Left lobe of liver (tissue), 2 donors: ENCODE data around the gene PLXDC2. TPM values are rescaled to one million over a fixed set of nuclear protein-coding genes. Genes with fewer than 3 reads are reported as not detected.

Experiments
- ATAC-seq: fragments of 200-7000 bp; cut with Tn5 transposase; one replicate; pipeline ENCODE4 v1.9.1; 2020; ENCODE audit warnings: mild to moderate bottlenecking, moderate library complexity
- DNase-seq: peaks from one replicate; pipeline ENCODE4 v3.0.0-alpha.2; 2020; ENCODE audit warnings: low spot score
- total RNA-seq: library from RNA; stranded (reverse); gene quantifications from one replicate; pipeline ENCODE4 v1.2.1, GENCODE V29; 2021
- donor health status: DM: no; HTN: no; CAD: no; lungs with moderate emphysema.
- donor health status: DM: no; HTN: yes; CAD: no.

Gene PLXDC2
- total RNA-seq, 1 donor from 2014 or later, result 5.0 TPM

DNA sequence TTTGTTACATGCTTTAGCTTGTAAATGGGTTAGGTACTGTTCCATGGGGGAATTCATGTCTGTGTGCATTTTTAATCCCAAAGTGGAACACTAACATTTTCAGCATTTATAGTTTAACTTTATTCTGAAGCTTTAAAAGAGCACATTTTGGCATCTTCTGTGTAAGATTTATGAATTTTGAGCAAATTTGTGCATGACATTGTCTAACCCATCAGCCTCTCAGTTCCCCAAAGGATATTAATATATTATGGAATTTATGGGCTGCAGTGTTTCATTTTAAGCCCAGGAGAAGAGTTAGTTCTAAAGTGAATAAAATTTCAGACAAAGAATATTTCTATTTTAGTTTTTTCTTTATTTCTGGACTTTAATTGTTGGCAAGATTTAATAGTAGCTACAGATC is 421.4 kb downstream of the PLXDC2 start:
- ATAC-seq (no peak), DNase-seq (no peak)

DNA sequence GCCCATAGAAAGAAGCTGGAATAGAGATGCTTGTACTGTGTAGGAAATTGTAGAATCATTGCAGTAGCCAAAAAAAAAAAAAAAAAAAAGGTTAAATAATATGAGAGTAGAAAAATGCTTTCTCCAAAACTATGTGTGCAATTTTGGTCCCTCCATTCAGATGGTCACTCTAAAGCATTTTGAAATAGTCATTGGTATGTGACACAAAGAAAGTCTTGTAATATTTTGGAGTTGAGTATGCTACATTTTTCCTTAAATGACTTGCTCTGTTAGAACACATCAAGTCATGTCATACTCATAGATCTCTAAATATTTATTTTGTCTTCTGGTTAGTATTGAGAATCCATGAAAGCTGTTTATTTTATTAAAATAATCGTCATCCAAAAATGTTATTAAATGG is 424.4 kb downstream of the PLXDC2 start:
- DNase-seq, result no peak
- no peak for ATAC-seq

DNA sequence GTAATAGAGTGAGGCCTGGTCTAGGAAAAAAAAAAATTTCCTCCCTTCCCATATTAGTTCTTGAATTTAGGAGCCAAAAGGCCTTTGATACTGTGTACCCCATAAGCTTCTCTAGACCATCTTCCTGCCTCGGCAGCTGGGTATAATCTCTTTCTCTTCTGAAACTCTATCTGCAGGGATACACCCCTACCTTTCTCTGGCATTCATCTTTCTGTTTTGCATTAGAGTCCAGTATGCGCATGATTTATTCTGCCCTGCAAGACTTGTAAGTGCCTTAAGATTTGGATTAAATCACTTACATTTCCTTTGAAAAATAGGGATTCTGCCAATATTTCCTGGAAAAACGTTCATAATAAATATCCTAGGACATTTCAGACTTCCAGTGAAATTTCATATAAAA is 431.2 kb downstream of the PLXDC2 start:
- no peak for ATAC-seq

DNA sequence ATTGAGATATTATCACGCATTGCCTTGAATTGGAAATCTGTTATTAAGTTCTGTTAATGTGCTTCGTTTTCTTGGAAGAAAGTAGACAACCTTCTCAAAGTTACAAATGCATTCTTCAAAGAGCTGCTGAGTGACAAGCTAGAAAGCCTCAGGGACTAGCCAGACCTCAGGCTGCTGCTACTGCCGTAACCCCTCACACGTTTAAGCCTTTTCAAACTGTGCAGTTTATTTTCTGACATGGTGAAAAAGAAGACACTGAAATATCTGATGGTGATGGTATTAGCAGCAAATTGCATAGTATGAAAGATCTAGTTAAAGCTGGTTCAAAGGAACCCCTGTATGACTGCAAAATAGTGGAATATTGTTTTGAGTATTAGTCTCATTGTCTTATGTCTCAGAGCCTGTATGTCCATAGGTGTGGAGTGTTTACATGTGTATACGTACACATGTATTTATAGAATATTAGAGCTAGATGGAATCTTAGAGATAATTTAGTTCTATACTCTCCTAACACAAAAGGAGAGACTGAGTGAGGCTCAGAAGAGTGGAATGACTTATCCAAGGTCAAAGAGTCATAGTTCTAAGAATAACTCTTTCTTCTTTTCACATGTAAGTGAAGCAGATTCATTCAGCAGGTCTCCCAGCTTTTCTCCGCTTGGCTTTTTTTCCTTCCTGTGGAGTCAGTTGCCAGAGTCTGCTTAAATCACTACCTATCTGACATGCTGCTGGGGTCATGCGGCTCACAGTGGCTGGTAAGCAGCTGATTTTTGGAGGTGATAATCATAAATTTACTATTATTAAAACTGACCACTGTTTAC is 431.9 kb downstream of the PLXDC2 start:
- ATAC-seq (no peak), DNase-seq (no peak)

More for the DNA sequence above, 431.2 kb downstream of the PLXDC2 start:
- no peak for DNase-seq

DNA sequence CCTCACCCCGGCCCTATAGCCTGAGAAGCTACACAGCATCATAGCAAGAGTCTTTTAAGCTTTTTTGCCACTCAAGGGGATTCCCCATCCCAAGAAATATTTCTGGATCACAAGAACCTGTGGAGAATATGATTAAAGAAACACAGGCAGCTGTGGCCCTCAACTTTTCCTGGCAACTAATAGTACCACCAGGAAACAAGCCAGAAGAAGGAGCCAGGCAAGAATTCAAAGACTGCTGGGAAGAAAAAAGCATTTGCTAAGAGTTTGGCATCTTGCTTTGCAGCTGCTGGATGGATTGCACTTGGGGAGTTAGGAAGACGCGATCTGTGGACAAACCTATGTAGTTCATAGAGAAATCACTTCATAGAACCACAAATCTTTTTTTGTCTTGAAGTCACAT is 437.8 kb downstream of the PLXDC2 start:
- ATAC-seq (no peak), DNase-seq (no peak)

DNA sequence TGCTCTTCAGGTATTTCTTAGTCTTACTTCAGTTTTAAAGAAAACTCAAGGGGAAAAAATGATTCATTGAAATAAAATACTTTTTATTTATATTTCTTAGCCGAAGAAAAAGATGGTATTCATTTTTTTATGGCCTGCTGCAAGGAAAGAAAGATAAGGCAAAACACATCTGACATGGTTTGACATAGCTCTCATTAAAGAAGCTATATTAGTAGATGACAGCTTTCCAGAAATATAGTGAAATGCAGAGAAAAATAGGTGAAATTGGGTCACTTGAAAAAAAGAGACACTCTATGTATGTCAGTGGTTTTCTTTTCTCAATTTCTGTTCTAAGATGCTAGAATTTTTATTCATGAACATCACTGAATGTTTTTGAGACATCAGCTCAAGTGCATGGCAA is 438.3 kb downstream of the PLXDC2 start:
- ATAC-seq (no peak), DNase-seq (no peak)

DNA sequence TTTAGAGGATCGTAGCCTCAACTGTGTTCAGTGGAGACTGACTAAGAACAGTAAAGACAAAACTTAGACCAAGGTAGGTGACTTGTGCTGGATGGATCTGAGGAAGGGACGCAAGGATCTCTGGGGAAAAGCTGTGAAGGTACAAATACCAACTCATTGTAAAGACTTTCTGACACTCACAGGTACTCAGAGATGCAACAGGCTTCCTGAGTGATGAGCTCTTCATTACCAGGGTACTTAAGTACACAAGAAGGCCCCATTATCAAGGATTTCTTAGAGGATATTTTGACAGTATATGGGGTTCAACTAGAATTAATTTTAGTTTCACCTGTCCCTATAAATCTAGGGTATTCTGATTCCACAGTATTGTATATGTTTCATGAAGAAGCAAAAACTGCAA is 440.7 kb downstream of the PLXDC2 start:
- DNase-seq, result no peak

DNA sequence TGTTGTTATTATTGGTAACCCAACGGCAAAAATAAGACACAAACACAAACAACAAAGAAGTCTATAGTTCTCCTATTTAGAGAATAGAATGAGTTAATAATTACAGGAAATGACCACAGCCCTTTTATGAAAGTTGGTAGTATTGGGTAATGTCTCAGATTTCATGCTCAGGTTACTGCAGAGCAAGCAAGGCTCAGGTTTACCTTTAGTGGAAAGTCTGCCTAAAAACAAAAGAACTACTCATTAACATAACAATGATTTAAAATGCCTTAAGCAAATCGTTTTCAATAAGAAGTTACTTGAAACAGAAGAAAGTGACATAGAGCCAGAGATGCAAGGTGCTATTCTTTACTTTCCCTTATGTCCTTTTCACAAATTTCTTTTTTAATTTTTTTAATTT is 441.2 kb downstream of the PLXDC2 start:
- DNase-seq (no peak), ATAC-seq (no peak)

More for the DNA sequence above, 440.7 kb downstream of the PLXDC2 start:
- no peak for ATAC-seq

DNA sequence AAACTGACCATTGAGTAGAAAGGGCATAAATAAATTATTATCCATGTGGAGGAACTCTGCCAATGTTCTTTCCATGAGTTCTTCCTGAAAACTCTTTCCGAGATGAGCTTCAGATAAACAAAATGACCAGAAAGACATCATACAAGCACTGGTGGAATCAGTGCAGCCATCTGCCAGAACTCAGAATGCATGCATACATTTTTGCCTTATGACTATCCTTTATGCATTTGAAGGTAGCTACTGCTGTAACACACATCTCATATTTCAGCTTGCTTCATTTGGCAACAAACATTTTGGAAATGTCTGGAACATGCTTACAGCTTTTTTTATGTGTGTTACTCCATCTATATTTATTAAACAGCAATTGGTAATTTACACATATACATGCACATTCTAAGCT is 448.9 kb downstream of the PLXDC2 start:
- no peak for ATAC-seq
- DNase-seq, result no peak

DNA sequence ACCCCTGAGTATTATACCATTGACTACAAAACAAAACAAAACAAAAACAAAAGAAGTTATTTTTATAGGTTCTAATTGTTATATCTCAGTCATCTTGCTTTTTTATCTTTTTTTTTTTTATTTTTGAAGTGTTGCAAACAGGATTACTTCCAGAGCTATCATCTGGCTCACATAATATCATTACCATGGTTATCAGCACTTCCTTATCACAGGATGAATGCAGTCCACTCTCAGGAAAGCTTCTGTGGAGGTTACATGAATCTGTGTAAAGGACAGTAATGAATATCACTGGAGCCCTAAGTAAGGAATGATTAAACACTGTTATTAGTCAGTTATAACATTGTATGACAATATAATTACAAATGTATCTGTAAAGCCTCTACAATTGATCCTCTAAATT is 451.5 kb downstream of the PLXDC2 start:
- ATAC-seq (no peak), DNase-seq (no peak)

DNA sequence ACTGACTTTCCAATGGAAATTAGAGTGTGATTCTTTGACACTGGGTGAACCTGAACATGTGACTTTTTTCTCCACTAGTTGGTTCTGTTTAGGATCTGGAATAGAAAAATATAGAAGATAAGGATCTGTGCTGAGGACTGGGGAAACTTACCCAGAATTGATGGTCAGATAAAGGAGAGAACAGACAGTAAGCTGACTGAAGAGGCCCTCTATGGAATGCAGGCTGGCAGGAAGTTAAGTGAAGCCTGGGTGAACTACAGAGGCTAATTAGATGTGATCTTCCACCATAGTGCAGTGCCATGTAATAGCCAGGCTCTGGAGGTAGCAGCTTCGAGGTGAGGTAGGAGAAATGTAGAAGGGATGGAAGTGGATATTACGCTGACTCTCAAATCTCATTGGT is 455.3 kb downstream of the PLXDC2 start:
- no peak for ATAC-seq
- no peak for DNase-seq

DNA sequence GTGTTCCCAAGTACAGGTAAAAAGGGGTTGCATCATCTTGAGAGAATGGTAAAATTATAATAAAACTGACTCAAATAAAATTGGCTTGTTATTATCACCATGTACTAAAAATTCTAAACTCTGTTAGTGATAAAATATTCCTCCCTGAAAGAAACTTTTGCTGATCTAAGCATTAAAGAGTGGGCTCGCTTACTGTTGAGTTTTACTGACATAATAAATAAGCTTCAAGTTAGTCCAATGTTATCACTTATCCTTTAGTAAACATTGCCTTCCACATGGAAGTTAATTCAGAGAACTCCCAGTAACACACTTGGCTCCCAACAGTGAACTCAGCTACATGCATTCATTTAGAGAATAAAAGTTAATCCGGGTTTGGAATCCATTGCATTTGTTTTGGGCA is 456.4 kb downstream of the PLXDC2 start:
- DNase-seq, result no peak
- no peak for ATAC-seq

DNA sequence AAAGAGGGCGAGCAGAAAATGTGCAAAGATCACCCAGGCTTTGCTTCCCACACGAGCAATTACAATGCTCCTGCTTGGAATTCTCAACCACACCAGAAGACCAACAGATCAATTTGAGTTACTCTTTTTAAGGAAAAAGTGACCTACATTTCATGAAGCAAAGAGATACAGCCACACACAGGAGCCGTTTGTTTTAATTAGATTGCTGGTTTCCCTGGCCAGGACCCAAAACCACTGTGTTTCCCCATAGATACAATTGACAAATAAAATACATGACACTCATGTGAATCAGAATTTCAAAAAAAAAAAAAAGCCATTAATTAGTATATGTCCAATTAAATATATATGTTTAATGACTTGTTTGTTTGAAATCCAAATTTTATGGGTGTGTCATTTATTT is 458.3 kb downstream of the PLXDC2 start:
- no peak for ATAC-seq

DNA sequence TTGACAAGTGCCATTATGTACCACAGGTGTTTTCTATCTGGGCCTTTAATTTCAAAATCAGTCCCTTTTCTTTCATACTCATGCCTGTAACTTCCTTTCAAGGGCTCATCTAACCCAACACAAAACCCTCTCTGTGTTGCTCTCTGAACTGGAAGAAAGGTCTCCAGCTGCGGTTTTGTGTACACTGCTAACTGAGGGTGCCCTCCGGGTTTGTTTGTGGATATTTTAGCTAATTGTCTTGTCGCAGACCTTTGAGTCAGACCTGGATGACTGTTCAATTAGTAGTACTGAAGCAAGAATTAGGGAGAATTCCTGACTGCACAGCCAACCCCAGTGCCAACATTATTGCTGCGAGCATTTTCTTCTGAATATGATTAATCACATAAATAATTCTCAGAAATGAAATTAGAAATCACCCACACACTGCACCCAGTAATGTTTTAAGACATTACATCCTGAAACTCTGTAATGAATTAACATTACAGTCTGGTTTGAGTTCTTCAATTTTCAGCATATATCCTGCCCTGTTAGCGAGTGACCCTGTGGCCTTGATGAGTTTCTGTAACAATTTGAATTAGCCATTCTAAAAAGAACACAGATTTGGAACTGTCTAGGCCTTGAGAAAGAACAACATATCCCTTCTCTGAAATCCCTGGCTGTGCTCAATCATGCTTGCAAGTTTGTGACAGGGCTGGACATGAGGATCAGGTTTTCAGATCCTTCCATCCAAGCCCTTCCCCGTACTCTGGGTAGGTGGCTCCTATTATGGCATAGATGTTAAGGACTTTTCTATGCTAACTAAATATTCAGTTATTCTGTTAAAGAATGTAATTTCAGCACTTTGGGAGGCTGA is 460.1 kb downstream of the PLXDC2 start:
- DNase-seq (no peak), ATAC-seq (no peak)

More for the DNA sequence above, 458.3 kb downstream of the PLXDC2 start:
- no peak for DNase-seq

DNA sequence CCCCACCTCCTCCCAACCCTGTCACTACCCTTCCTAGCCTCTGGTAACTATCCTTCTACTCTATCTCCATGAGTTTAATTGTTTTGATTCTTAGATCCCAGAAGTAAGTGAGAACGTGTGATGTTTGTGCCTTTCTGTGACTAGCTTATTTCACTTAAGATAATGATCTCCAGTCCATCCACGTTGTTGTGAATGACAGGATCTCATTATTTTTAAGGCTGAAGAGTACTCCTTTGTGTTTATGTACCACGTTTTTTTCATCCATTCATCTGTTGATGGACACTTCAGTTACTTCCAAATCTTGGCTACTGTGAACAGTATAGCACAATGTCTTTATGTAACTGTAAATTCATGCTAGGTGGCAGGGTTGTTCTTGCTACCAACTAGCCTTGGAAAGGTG is 461.6 kb downstream of the PLXDC2 start:
- ATAC-seq, result no peak
- no peak for DNase-seq

DNA sequence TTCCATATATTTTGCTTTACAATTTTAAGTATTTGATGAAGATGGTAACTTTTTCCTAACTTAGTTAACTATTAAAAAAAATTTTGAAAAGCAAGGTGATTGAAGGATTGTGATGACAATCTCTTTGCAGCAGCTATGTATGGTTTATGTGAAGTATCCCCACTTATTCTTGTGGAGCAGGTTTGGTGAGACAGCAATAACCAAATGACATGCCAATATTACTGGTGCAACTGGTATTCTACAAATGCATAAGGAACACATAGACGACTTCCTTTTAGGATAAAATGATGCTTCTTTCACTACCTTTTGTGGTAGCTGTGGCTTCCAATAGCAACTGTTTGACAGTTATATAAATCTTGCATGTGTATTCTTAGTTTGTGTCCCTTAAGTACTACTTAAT is 465.3 kb downstream of the PLXDC2 start:
- no peak for DNase-seq
- ATAC-seq, result no peak

DNA sequence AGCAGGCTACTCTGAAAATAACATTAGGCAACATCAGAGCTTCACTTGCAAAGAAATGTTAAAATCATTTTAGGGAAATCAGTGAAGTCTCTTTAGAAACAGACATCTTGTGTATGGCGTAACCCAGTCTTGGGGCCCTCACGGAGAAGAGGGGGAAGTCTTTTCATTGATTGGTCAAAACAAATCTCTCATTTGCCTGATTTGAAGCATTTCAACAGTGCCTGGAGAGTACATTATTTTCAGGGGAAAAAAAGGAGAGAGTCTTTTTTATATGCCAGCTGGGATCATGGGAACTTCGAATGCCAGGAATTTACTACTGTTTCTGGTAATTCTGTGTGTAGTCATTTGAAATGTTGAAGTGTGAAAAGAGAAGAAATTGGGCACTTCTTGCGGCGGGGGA is 471.4 kb downstream of the PLXDC2 start:
- DNase-seq, result no peak
- no peak for ATAC-seq

DNA sequence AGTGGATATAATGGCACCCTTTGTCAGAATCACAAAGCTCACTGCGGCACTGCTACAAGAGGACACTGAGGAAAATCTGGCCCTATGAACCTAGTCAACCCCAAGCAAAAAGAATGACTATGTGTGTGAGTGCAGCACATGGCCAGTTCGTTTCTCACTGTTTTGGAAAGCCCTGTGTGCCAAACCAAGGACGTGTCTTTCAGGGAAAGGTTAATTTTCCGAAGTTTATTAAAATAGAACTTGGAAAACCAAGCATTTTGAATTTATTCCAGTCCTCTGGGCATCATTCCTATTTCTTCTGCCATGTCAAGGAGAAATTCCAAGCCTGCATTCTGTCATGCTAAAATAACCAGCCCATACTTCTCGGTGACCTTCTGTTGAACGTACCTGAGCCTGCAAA is 471.8 kb downstream of the PLXDC2 start:
- DNase-seq (no peak), ATAC-seq (no peak)

DNA sequence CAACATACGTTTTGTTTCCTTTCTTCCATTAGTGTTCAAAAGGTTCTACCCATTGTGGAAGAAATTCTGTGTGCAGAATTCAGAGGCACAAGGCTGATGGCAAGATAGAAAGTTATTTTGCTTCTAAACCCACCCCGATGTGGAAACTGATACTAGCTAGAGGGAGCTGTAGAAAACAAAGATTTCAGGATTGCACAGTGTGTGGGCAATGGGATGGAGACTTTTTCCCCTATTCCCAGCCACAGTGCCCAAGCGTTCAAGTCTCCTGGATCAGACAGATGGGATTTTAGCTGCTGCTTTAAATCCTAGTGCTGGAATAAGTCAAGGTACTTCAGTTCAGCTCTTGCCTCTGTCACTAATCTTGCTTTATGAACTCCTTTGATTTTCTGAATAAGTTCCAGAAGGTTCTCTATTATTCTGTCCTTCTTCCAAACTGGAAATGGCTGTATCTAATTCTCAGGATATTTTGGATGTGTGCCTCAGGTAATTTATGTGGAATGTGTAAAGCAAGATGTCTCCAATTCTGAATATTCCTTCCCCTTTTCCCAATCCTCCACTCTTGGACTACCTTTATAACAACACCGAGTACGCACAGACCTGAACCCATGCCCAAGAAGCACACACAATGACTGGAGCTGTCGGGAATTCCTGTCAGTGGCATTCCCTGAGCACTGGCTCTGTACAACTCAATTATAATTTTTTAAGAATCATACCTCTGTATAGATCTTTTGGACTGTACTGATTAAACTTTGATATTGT is 473.0 kb downstream of the PLXDC2 start:
- DNase-seq (no peak), ATAC-seq (no peak)

DNA sequence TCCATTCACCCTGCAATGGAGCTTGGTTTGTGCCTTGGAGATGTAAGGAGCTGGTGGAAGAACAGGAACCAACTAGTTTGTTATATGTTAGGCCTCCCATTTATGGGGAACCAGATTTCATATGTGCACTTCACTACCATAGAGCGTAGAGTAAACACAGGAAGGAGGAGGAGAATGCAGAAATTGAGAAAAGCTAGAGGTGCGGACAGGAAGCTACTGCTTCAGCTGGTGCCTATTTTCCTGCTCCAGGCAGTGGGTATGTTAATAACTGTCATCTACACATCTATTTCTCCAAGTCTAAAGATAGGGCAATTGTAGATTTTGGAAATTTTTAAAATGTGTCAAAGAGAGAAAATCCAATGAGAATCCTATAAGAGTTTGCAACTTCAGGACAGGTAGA is 482.2 kb downstream of the PLXDC2 start:
- no peak for DNase-seq
- ATAC-seq, result no peak

DNA sequence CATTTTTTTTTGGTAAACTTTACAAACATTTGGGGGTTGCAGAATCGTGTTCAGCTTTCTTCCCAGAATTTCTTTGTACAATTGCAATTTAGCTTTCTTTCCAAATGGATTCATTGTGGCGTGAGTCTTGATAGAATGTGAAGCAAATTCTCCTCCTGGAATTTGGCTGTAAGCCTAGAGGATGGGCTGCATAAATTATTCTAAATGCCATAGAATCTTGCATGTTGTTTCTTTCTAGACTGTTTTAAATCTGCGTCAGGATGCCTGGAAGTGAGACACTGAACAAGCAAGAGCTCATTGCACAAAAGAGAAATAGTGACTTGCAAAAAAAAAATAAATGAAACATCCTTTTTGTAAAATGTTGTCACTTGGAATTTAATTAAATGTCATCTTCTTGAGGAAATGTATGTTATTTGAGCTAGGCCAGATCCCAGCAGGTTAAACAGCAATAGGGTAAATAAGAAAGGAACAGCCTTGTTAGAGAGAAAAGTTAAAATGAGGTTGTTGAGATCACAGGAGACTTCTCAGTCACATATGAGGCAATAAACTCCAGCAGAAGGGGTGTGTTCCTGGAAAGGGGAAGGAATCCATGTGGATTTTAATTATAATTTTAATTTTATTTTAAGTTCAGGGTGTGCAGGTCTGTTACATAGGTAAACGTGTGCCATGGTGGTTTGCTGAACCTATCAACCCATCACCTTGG is 483.0 kb downstream of the PLXDC2 start:
- ATAC-seq (no peak), DNase-seq (no peak)
